PC-9 (cell line): Measurements from ENCODE around the gene TATDN2. TPM values are rescaled to one million over a fixed set of nuclear protein-coding genes. Genes with fewer than 3 reads are reported as not detected.

Experiments
- BruUV-seq: library from RNA; stranded (reverse); fragments of 400-500 nt; replicated peaks from 2 replicates; lab custom pipeline; 2021; lab: Mats Ljungman, UMichigan
- CTCF ChIA-PET: fragments of 300-600 bp; sonication (Branson Sonifier 250); formaldehyde crosslinking; loops from one replicate; lab custom pipeline; 2022; ENCODE audit warnings: antibody characterized with exemption; lab: Charles Lee
- POLR2A ChIA-PET: fragments of 300-600 bp; sonication (Branson Sonifier 250); formaldehyde crosslinking; loops from one replicate; lab custom pipeline; 2022; ENCODE audit warnings: antibody characterized with exemption; ENCODE audit not compliant: unreplicated experiment; lab: Charles Lee
- DNase-seq, 2 experiments: peaks; one replicate each; pipeline versions ENCODE4 v3.0.0 to v3.0.0-alpha.2; 2015 to 2022; ENCODE audit warnings: mixed read lengths in 1 of 2
- H2AFZ ChIP-seq: fragments of 200-600 bp; sonication (generic); 2 replicates; pipeline ENCODE4 v1.8.1; 2017; ENCODE audit warnings: antibody characterized with exemption
- H3F3A ChIP-seq: fragments of 200-600 bp; sonication (generic); 2 replicates; pipeline ENCODE4 v1.8.1; 2017; ENCODE audit warnings: antibody characterized with exemption, mild to moderate bottlenecking, low read depth; ENCODE audit not compliant: insufficient read depth
- H3K27ac ChIP-seq: fragments of 200-600 bp; sonication (generic); 2 replicates; pipeline ENCODE4 v1.6.1; 2016; ENCODE audit warnings: mixed run types
- H3K27me3 ChIP-seq: fragments of 200-600 bp; sonication (generic); 2 replicates; pipeline ENCODE4 v1.6.1; 2016; ENCODE audit warnings: low read depth, mixed run types; ENCODE audit not compliant: insufficient read depth
- H3K36me3 ChIP-seq: fragments of 200-600 bp; sonication (generic); 2 replicates; pipeline ENCODE4 v1.6.1; 2016; ENCODE audit warnings: low read depth, mixed run types
- H3K4me1 ChIP-seq: fragments of 200-600 bp; sonication (generic); replicated peaks from 2 replicates; pipeline ENCODE4 v1.6.1; 2016; ENCODE audit warnings: mixed run types; ENCODE audit not compliant: insufficient read depth
- H3K4me2 ChIP-seq: fragments of 200-600 bp; sonication (generic); 2 replicates; pipeline ENCODE4 v1.6.1; 2017; ENCODE audit warnings: mixed run types
- H3K4me3 ChIP-seq: fragments of 200-600 bp; sonication (generic); 2 replicates; pipeline ENCODE4 v1.6.1; 2016; ENCODE audit warnings: mixed run types
- H3K79me2 ChIP-seq: fragments of 200-600 bp; sonication (generic); 2 replicates; pipeline ENCODE4 v1.6.1; 2017; ENCODE audit warnings: low read depth, mixed run types
- H3K9me2 ChIP-seq: fragments of 200-600 bp; sonication (generic); 2 replicates; pipeline ENCODE4 v1.8.1; 2017; ENCODE audit warnings: mild to moderate bottlenecking; ENCODE audit not compliant: insufficient read depth
- H3K9me3 ChIP-seq: fragments of 200-600 bp; sonication (generic); 2 replicates; pipeline ENCODE4 v1.8.1; 2016; ENCODE audit warnings: low read depth; ENCODE audit not compliant: insufficient read depth
- H4K20me1 ChIP-seq: fragments of 200-600 bp; sonication (generic); 2 replicates; pipeline ENCODE4 v1.8.1; 2017; ENCODE audit not compliant: insufficient read depth
- CTCF ChIP-seq: fragments of 200-600 bp; sonication (generic); conservative IDR thresholded peaks from 2 replicates; pipeline ENCODE4 v1.6.1; 2017; ENCODE audit warnings: mixed run types, antibody characterized with exemption, mild to moderate bottlenecking, moderate library complexity
- EZH2 ChIP-seq: fragments of 200-600 bp; sonication (generic); IDR thresholded peaks from 2 replicates; pipeline ENCODE4 v1.8.0; 2017; ENCODE audit warnings: antibody characterized with exemption, low read depth
- intact Hi-C: fragments of 100-400 bp; cut with micrococcal nuclease; formaldehyde crosslinking; loops from one replicate; pipeline ENCODE4 v1.10.0; 2022; ENCODE audit not compliant: unreplicated experiment
- total RNA-seq: library from RNA; stranded (reverse); gene quantifications from 2 replicates; pipeline ENCODE4 v1.2.3, GENCODE V29; 2021

Gene TATDN2
- total RNA-seq, 1 experiment from 2014 or later: 34.0 TPM

GRCh38 chr3:10232137-10232536 is 16.1 kb upstream of the TATDN2 start:
- no peak overlapping the region for H2AFZ ChIP-seq
- no peak overlapping the region for H3K27ac ChIP-seq
- no peaks in the 10 kb centered on the region for H3K4me1 ChIP-seq
- peaks cover 4% of the 10 kb centered on the region; the same call in 1 of the 2 replicates for H3K36me3 ChIP-seq
- TF ChIP-seq EZH2 (no peak), CTCF (no peak)
- H3F3A ChIP-seq: peaks cover 6% of the 10 kb centered on the region; the same call in 1 of the 2 replicates
- intact Hi-C loops: no loop called here
- H3K9me3 ChIP-seq: no peaks in the 10 kb centered on the region
- ChIA-PET POLR2A (no interaction called here), CTCF (no interaction called here)
- no TSS peak for BruUV-seq
- no peak for DNase-seq
- H4K20me1 ChIP-seq: no peaks in the 10 kb centered on the region
- no peaks in the 10 kb centered on the region for H3K27me3 ChIP-seq
- no peaks in the 10 kb centered on the region for H3K79me2 ChIP-seq
- no peak overlapping the region for H3K4me2 ChIP-seq
- H3K4me3 ChIP-seq: no peak overlapping the region
- H3K9me2 ChIP-seq: no peaks in the 10 kb centered on the region

GRCh38 chr3:10233988-10234387 is 14.3 kb upstream of the TATDN2 start:
- Histone ChIP-seq H3K4me3 (no peak overlapping the region), H2AFZ (no peak overlapping the region), H3K4me2 (no peak overlapping the region), H3K27ac (no peak overlapping the region), H3F3A (no peaks in the 10 kb centered on the region), H4K20me1 (no peaks in the 10 kb centered on the region), H3K9me3 (no peaks in the 10 kb centered on the region), H3K27me3 (no peaks in the 10 kb centered on the region), H3K79me2 (no peaks in the 10 kb centered on the region), H3K36me3 (peaks cover 4% of the 10 kb centered on the region; the same call in 1 of the 2 replicates), H3K9me2 (no peaks in the 10 kb centered on the region), H3K4me1 (no peaks in the 10 kb centered on the region)
- intact Hi-C loops: no loop called here
- ChIA-PET POLR2A (interaction anchor here (0.6 kb wide), 1 partner anchor 119 kb away, joined by 10 read pairs; no protein-coding TSS in a partner anchor), CTCF (no interaction called here)
- no peak for DNase-seq
- no TSS peak for BruUV-seq
- TF ChIP-seq CTCF: no peak
- TF ChIP-seq EZH2: no peak

- H3K4me2 ChIP-seq: no peak overlapping the region
- no peak overlapping the region for H3K27ac ChIP-seq
- no peaks in the 10 kb centered on the region for H3K4me1 ChIP-seq
- intact Hi-C loops: no loop called here
- CTCF ChIA-PET: no interaction called here
- no peaks in the 10 kb centered on the region for H3K9me2 ChIP-seq
- no peaks in the 10 kb centered on the region for H4K20me1 ChIP-seq
- H2AFZ ChIP-seq: no peak overlapping the region
- peaks cover 4% of the 10 kb centered on the region; the same call in 1 of the 2 replicates for H3K36me3 ChIP-seq
- H3K27me3 ChIP-seq: no peaks in the 10 kb centered on the region
- POLR2A ChIA-PET: no interaction called here
- no peak for DNase-seq
- TF ChIP-seq EZH2: no peak
- no peak for TF ChIP-seq CTCF
- H3F3A ChIP-seq: no peaks in the 10 kb centered on the region
- no peaks in the 10 kb centered on the region for H3K9me3 ChIP-seq
- no peak overlapping the region for H3K4me3 ChIP-seq
- no peaks in the 10 kb centered on the region for H3K79me2 ChIP-seq
- BruUV-seq: no TSS peak
Measured at GRCh38 chr3:10234526-10235230, 13.6 kb upstream of the TATDN2 start.
